NCI-H2227 (cell line): Measurements from ENCODE around the gene PTPRN2.
"Not testable (repeated sequence)": the region's sequence is repeated elsewhere in the genome, so short reads cannot be mapped to it uniquely, and the experiment has no call there.

Source experiments
- DNase-seq: peaks from one replicate; lab custom pipeline; 2025; ENCODE audit not compliant: unreplicated experiment; lab: John Stamatoyannopoulos, UW

Gene PTPRN2

DNA sequence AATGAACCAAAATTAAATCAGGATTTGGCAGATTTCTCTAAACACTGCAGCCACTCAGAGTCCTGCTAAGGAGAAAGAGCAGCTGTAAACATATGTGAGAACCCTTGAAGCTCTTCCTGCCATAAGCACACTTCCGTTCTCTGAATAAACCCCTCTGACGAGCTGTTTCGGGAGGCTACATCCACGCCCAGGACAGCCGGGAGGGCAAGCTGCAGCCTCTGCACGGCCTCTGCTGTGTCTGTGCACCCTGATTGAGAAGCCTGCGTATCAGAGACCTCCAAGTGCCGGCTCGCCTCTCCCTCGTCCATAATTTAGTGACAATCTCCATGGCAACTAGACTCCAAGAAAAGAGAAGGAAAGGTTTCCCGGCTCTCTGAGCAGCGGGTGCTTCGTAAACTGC lies 114.4 kb downstream of the PTPRN2 start:
- DNase-seq, result peak; percentile 92

GRCh38 chr7:158472596-158472995 lies 115.0 kb downstream of the PTPRN2 start:
- DNase-seq, result peak; percentile 67

GRCh38 chr7:158471716-158472115 lies 115.9 kb downstream of the PTPRN2 start:
- DNase-seq, result no peak

DNA sequence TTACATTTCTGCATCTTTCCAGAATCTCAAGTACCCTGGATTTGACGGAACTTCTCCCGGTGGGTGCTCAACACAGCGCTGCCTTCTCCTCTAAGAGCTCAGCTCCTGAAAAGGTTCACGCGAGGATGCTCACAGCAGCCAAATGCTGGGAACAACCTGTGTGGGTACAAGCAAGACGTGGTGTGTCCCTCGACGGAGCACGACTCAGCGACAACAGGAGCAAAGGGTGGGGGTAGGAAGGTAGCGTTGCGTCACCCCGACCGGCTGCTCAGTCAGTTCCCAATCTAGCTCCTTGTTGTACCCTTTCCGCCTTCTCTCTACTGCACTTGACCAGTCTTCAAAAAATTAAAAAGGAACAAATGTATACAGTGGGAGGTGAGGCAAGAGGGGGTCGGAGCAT lies 117.3 kb downstream of the PTPRN2 start:
- no peak for DNase-seq

- no peak for DNase-seq
Observed at GRCh38 chr7:158469396-158470051, 118.1 kb downstream of the PTPRN2 start.

GRCh38 chr7:158468700-158469296 lies 118.8 kb downstream of the PTPRN2 start:
- DNase-seq, result no peak

DNA sequence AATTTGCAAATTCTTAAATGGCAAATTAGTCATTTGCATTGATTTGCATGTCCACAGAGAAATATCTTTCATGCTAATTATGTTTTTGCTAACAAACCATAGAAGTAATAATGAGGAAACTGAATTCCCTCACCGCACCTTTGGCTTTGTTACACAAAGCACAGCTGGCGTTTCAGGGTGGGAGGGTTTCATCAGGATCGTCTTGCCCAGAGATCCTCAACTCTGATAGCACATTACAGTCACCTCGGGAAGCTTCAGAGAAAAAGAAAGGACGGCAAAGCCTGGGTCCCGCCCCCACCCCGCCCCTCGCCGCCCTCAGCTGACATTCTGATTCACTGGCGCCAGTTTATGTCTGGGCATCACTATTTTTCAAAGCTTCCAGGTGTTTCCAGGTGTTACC lies 119.4 kb downstream of the PTPRN2 start:
- DNase-seq, result peak; percentile 81

GRCh38 chr7:158467562-158467961 lies 120.1 kb downstream of the PTPRN2 start:
- no peak for DNase-seq

DNA sequence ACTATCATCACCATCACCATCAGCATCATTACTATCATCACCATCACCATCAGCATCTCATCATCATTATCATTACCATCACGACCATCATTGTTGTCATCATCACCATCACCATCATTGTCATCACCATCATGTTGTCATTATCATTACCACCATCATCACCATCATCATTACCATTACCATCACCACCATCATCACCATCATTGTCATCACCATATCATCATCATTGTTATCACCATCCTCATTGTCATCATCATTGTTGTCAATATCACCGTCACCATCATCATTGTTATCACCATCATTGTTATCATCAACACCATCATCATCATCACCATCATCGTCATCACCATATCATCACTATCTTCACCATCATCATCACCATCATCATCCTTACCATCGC lies 124.3 kb downstream of the PTPRN2 start:
- no peak for DNase-seq

DNA sequence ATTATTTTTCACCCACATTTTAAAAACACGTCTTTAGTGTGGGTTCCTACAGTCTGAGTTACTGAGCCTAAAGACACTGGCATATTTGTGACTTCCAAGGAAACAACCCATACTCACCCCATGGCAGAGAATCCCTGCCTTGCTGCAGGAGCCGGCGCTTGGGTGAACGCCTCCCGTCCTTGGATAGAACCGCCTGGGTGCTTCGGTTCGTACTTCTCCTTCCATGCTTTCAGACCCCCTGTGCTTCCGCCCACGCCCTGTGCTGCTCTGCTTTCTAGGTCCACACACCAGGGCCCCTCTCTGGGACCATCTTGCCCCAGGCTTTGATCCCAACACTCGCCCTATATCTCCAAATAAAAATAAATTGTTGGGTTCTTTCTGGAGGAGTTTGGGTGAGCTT lies 125.8 kb downstream of the PTPRN2 start:
- DNase-seq, result no peak

DNA sequence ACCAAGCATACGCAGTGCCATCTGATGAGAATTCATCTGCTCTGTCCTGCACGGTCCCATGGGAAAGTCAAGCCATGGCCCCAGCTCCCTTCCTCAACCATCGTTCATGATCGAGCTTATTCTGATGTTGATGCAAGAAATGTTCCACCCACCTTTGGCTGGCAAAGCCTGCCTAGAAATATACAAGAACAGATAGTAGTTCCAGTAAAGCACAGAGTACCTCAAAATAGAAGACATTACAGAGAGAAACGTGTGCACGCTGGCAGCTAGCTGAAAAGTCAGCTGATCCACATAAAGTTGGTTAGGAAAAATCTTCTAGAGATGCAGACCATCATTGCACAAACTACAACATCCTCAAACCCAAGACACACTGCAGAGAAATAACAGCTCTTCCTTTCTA lies 127.0 kb downstream of the PTPRN2 start:
- DNase-seq, result no peak

DNA sequence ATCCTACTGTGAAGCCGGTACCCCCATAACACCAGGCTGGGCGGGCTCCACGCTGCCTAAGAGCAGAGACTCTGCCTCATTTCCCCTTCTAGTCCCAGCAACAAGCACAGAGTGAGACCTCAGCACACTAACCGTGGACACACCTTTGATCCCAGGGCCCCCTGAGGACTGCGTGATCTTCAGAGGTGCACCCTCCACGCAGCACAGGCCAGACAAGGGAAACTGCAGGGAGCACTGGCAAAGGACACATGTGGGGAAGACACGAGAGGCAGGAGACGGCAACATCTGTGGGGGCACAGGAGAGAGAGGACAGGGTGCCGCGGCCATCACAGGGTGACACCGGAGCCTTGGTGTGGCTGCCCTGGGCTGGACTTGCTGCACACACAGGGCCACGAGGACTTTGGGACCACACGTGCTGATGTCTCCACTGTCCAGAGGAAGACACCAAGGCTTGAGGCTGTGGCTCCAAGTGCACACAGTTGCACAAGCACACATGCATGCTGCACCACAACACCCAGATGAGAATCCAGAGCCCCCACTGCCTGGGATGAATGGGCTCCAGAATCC lies 128.8 kb downstream of the PTPRN2 start:
- no peak for DNase-seq

GRCh38 chr7:158458096-158458495 lies 129.5 kb downstream of the PTPRN2 start:
- no peak for DNase-seq

DNA sequence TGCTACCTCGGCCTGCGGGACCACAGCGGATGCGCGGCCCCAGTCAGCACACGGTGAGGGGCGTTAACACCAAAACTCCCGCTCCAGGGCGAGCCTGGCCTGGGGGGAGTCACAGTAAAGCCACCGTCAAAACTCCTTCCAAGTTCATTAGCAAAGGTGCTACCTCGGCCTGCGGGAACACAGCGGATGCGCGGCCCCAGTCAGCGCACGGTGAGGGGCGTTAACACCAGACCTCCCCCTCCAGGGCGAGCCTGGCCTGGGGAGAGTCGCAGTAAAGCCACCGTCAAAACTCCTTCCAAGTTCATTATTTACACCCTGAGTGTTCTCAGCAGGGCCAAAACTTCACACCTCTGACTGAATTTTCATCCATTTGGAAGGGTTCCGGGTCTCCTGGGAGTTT lies 130.0 kb downstream of the PTPRN2 start:
- not testable (repeated sequence) for DNase-seq

DNA sequence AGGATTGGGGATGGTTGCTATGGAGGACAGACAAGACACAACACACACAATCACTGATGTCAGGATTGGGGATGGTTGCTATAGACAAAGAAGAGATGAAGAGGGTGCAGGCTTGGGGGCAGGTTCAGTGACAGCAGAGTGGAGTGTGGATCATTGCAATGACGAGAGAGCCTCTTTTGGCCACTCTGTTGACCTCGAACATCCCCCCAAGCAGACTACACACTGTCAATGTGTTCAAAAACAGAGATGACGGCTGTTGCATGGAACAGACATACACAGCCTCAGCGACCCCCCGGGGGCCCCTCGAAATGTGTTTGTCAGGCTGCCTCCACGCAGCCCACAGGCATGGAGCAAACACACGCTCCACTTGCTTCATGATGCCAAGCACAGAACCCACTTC lies 133.0 kb downstream of the PTPRN2 start:
- DNase-seq, result no peak

- DNase-seq, result no peak
Observed at GRCh38 chr7:158453663-158454062, 134.0 kb downstream of the PTPRN2 start.

GRCh38 chr7:158452331-158452730 lies 135.3 kb downstream of the PTPRN2 start:
- no peak for DNase-seq

- no peak for DNase-seq
Observed at GRCh38 chr7:158450476-158451124, 137.0 kb downstream of the PTPRN2 start.

GRCh38 chr7:158449942-158450341 lies 137.7 kb downstream of the PTPRN2 start:
- no peak for DNase-seq

DNA sequence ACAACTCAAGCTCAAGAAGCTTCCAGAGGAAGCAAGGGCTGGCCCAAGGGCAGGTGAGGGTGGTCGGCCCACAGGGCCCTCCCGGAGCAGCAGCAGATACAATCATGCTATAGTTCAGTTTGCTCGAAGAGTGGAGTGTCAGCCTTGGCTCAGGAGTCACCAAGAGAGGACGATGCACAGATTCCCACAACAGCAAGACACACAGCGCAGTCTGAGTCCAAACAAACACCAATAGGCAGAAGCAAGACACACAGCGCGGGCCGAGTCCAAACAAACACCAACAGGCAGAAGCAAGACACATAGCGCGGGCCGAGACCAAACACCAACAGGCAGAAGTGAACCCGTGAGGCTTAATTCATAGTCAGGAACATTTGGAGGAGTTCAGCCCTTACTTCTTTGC lies 138.4 kb downstream of the PTPRN2 start:
- DNase-seq, result no peak

DNA sequence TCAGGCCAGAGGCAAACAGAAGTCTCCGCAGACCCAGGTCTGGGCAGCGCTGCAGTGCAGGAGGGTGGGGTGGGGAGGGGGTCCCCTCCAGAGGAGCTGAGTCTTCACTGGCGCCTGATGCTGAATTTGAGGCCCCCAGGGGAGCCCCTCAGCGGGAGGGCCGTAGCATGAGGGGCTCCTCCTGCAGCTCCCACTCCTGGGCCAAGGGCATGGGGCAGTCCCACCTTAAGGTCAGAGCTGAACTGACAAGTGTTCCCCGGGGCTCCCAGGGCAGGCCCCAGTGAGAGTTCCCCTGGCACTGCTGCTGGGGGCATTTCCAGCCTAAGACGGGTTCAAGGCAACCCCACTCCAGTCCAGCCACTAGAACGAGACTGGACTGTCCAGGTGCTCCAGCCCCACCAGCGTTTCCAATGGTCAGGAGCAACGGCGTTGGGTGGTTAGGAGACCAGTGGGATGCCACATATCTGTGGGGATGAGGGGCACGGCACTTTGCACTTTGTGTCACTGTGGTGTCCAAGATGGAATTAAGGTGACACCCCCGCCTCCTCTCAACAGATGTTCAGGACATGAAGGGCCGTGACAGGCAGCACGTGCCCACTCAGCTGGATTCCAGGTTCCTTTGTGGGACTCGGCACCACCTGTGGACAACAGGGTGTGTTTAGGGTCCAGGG lies 139.1 kb downstream of the PTPRN2 start:
- DNase-seq, result no peak
